ENCODE measurements around the gene DCAF5.

DNA sequence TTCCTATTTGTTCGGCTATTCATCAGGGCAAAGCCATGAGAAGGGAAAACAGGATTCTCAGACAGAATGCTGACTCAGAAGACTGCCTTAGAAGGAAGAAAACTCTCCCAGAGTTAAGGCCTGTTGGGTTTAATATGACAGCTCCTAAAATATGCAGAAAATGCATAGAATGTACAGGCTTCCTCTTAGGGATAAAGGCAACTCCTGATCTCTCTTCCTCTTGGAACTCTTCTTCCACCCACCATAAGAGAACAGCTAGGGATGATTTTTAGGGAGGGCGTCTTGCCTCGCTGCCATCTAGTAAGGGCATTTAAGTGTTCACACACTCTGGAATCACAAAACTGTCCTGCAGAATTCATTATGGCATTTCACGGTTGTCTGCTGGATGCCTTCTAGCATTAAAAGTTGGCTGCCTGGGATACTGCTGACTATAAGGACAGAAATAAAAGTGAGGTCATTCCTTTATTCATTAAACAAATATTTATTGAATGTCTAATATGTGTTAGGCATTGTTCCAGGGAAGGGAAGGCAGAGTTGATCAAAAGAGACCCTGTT lies 73.7 kb downstream of the DCAF5 start:
- TF ChIP-seq POLR2A (IDR thresholded peaks at IDR 0.05; ENCODE audit: low read length) = no peak
- no peak for TF ChIP-seq GATA1 (IDR thresholded peaks at IDR 0.05; ENCODE audit: low read depth, low read length)
